Measurements from ENCODE around the gene ARVCF.
A peak's percentile ranks its signal among the peaks of the same experiment; 100 is the strongest.

Gene ARVCF

DNA sequence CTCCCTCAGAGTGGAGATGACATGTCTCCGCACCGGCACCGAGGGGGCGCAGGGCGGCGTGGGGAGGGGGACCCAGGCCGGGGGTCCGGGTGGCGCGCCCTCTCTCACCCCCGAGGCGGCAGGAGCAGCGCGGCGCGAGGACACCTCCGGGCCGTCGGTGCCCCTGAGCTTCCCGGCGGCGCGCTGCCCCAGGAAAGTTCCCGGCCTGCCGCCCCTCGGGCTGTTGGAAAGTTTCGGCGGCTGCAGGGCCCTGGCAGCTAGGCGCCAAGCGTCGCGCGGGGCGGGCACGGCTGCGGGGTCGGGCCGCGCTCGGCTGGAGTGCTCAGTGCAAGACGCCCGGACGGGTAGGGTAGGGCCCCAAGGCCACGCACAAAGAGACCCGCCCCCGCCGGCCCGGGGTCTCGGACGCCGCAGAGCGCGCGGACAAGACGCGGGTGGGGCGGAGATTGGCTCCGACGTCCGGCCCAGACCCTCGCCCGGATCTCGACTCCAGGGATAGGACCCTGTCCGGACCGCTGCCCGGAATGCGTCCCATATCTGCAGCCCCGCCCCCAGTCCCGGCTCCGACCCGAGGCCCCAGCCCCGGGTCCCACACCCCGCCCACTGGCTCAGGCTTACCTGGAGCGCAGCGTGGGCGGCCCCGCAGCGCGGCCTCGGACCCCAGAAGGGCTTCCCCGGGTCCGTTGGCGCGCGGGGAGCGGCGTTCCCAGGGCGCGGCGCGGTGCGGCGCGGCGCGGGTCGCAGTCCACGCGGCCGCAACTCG is 471 bp downstream of the ARVCF start:
- no peak for DNase-seq (ENCODE audit: low spot score)

DNA sequence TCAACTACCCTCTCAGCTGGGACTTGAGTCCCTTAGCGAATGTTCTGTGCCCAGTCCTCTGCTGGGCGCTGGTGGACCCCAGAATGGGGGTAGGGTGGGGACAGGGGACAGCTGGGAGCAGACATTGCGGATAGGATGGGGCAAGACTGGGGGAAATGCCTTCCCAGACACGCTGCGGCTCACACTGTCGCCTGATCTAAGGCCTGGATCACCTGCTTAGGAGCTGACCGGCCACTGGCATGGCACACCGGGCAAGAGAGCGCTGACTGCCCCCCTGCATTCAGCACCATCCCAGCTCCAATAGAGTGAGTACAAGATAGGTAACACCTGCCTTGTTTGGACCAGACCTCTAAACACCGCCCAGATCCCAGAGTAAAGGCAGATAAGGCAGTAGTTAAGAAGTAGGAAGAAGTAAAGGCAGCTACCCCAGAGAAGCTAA is 1.4 kb downstream of the ARVCF start:
- no peak for DNase-seq (ENCODE audit: low spot score)

DNA sequence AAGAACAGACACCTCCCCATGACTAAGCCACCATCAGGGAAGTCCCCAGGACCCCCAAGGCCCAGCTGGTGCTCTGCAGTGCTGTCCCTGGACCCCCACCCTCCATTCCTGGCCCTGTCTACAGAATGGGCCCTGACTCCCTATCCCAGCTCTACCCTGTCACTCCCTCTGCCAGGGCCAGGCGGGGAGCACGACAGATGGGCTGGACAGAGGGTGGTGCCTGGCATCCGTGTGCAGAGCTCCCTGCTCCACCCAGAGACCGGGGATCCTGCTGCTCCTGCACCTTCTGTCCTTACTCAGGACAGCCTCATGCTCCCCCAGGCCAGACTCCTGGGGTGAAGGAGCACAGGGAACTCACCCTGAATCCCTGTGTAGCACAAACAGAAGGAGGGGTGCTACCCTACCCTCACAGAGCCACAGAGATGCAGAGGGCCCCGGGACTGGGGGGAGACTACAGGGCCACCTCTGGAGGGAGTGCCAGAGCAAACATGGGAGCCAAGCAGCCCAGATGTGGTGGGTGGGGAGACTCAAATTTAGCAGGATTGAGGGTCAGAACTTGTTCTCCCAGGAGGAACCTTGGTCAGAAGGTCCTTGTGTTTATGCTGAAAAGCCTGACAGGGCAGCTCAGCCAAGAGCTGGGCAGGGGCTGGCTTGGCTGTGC is 2.0 kb downstream of the ARVCF start:
- DNase-seq (ENCODE audit: low spot score) = no peak

GRCh38 chr22:20013382-20013871 is 3.2 kb downstream of the ARVCF start:
- peak; percentile 78 for DNase-seq (ENCODE audit: low spot score)

DNA sequence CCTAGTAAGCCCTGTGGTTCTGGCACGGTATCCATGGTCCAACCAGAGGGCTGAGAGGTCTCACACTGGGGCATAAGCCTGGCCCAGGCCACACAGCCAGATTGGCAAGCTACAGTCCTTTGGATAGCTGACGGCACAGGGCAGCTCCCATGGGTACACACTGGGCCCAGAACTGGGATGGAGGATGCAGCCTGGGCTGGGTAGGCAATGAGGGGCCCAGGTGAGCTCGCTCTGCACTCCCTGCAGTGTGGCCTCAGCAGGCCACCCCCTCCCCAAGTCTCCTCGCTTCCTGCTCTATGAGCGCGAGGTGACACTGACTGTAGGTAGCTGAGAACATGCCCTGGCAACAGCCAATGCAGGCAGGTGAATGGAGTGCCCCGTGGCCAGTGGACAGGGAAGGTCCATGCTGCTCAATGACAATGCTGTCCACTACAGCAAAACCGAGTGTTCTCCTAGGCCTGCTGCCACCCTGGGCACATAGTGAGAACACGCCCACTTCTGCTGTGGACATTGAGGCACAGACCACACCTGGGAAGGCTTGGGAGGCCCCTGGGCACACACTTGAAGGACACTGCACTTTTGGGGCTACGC is 3.8 kb downstream of the ARVCF start:
- no peak for DNase-seq (ENCODE audit: low spot score)

- no peak for DNase-seq (ENCODE audit: low spot score)
Observed at GRCh38 chr22:20011993-20012740, 4.5 kb downstream of the ARVCF start.

- no peak for DNase-seq (ENCODE audit: low spot score)
Observed at GRCh38 chr22:20011123-20011992, 5.3 kb downstream of the ARVCF start.

- no peak for DNase-seq (ENCODE audit: low spot score)
Observed at GRCh38 chr22:20010307-20011122, 6.1 kb downstream of the ARVCF start.

- DNase-seq (ENCODE audit: low spot score) = no peak
Observed at GRCh38 chr22:20009582-20010306, 6.9 kb downstream of the ARVCF start.

DNA sequence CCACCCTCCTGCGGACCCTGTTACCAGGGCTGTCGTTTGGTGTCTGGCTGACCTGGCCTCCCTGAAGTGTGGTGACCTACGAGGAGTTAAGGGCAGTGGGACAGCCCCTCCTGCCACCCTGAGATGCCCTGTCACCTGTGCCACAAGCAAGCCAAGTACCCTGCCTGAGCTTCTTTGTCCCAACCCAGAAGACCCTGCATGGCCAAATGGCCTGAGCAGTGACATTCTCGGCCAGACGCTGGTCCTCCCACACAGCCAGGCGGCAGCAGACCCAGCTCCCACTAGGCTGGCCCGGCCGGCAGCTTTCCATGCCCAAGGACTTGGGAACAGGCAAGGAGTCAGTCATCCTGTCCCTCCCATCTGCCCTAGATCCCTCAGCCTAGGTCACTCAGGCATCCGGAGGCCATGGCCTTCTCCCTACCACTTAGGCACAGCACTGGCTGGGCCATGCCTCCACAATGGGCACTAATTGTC is 7.6 kb downstream of the ARVCF start:
- DNase-seq (ENCODE audit: low spot score) = no peak

GRCh38 chr22:20008221-20008995 is 8.2 kb downstream of the ARVCF start:
- no peak for DNase-seq (ENCODE audit: low spot score)

DNA sequence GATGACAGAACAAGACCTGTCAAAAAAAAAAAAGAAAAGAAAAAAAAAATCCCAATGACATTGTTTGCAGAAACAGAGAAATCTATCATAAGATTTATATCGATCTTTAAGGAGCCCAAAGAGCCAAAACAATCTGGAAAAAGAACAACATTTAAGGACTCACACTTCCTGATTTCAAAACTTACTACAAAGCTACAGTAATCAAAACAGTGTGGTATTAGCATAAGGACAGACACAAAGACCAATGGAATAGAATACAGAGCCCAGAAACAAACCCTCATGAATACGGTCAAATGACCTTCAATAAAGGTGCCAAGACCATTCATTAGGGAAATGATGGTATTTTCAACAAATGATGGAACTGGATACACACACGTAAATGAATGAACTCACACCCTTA is 12.2 kb downstream of the ARVCF start:
- DNase-seq (ENCODE audit: low spot score) = no peak

- DNase-seq (ENCODE audit: low spot score) = no peak
Observed at GRCh38 chr22:20003304-20003703, 13.3 kb downstream of the ARVCF start.

DNA sequence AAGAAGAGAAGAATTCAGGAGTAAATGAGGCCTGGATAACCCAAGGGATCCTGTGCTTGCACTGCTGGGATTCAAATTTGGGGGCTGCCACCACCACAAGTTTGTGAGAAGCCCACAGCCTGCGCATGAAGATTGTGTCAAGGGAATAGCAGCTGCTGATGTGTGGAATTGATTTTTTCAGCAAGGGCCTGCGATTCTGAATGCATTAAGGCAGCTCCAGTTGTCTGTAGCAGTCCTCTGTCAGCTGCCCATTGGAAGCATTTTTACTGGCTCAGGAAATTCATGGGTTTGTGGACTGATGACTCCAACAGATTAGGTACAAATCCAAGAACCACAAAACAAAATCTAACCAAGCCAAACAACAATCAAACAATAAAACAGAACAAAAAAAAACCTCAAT is 14.0 kb downstream of the ARVCF start:
- DNase-seq (ENCODE audit: low spot score) = no peak

GRCh38 chr22:20002128-20002527 is 14.5 kb downstream of the ARVCF start:
- no peak for DNase-seq (ENCODE audit: low spot score)

DNA sequence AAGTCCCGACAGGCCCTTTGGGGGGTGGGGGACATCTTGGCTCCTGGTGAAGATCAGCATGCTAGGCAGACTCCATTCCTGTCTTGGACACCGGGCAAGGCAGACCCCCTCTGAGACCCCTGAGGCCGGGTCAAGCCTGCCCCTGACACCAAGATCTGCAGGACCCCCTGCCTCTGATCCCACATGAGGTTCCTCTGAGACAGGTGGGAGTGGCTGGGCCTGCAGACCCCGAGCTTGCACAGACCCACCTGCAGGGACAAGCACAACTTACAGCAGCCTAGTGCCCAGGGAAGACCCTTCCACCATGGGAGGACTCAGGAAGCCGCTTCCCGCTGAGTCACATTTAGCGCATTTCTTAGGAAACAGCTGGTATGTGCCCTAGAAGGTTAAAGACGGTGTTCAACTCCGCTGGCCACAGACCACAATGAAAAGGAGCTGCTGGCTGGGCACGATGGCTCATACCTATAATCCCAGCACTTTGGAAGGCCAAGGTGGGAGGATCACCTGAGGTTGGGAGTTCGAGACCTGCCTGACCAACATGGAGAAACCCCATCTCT is 15.5 kb downstream of the ARVCF start:
- no peak for DNase-seq (ENCODE audit: low spot score)

- DNase-seq (ENCODE audit: low spot score) = peak; percentile 77
Observed at GRCh38 chr22:20000246-20001081, 16.2 kb downstream of the ARVCF start.

All from Ammon's horn (tissue), 1 donor.